HepG2 (cell line): ENCODE measurements around the gene MAPK8IP1. TPM values are rescaled to one million over a fixed set of nuclear protein-coding genes. Genes with fewer than 3 reads are reported as not detected.

Experiments used
- ATAC-seq: fragments of 200-7000 bp; cut with Tn5 transposase; 3 replicates; pipeline ENCODE4 v1.9.1; 2020; ENCODE audit warnings: mild to moderate bottlenecking, moderate library complexity
- BruUV-seq: library from RNA; stranded (reverse); fragments of 400-500 nt; replicated peaks from 2 replicates; lab custom pipeline; 2021; lab: Mats Ljungman, UMichigan
- CTCF ChIA-PET: fragments of 300-600 bp; formaldehyde crosslinking; extraction: SDS; loops from one replicate; lab custom pipeline; 2021; ENCODE audit warnings: low total read pairs, inconsistent platforms, low intra/inter-chr PET ratio; lab: Yijun Ruan, JAX
- POLR2A ChIA-PET: fragments of 350-600 bp; sonication (Branson Sonifier 250); formaldehyde crosslinking; loops from one replicate; lab custom pipeline; 2020; ENCODE audit warnings: antibody characterized with exemption, inconsistent platforms; lab: Yijun Ruan, JAX
- DNase-seq: peaks from one replicate; pipeline ENCODE4 v3.0.0-alpha.2; 2015; ENCODE audit warnings: low spot score
- FAIRE-seq: peaks from 3 replicates; lab custom pipeline; 2011; peaks lifted over from hg19 to GRCh38; lab: Jason Lieb, UNC
- H2AFZ ChIP-seq: one replicate; pipeline ENCODE4 v1.6.1; 2011; ENCODE audit warnings: low read length, inconsistent platforms
- H3K27ac ChIP-seq: fragments of 300-600 bp; 3 replicates; pipeline ENCODE4 v1.8.0; 2011; ENCODE audit warnings: mixed run types, mild to moderate bottlenecking, mixed read lengths, low read length, inconsistent platforms; ENCODE audit not compliant: insufficient read depth; ENCODE audit errors: extremely low read length
- H3K27me3 ChIP-seq, 2 experiments: fragments of 200-600 bp in 1 of 2; 2 replicates in 1 of 2; 3 replicates in 1 of 2; pipeline versions ENCODE4 v1.6.0 to v1.8.0; 2011; ENCODE audit warnings: low read length in 2 of 2, mild to moderate bottlenecking in 2 of 2, moderate library complexity in 2 of 2, inconsistent platforms in 1 of 2; ENCODE audit not compliant: insufficient read depth in 2 of 2, control insufficient read depth in 1 of 2
- H3K36me3 ChIP-seq, 2 experiments: fragments of 200-600 bp in 1 of 2; replicated peaks in 1 of 2; 2 replicates in 1 of 2; 3 replicates in 1 of 2; pipeline versions ENCODE4 v1.5.1 to v1.8.0; 2011; ENCODE audit warnings: low read length in 2 of 2, inconsistent platforms in 1 of 2; ENCODE audit not compliant: insufficient read depth in 2 of 2, control insufficient read depth in 1 of 2
- H3K4me1 ChIP-seq: 2 replicates; pipeline ENCODE4 v1.5.1; 2012; ENCODE audit warnings: low read length, inconsistent platforms; ENCODE audit not compliant: insufficient read depth
- H3K4me2 ChIP-seq: 2 replicates; pipeline ENCODE4 v1.6.0; 2011; ENCODE audit warnings: low read depth, low read length, inconsistent platforms
- H3K4me3 ChIP-seq, 3 experiments: fragments of 200-600 bp in 1 of 3; sonication (generic), shearing (Covaris generic) in 1 of 3; replicated peaks in 1 of 3; 2 replicates each; pipeline ENCODE4 v1.5.1; 2011 to 2016; ENCODE audit warnings: low read length in 3 of 3, inconsistent platforms in 2 of 3, low read depth in 2 of 3, mild to moderate bottlenecking in 2 of 3, control low read depth in 1 of 3, mixed read lengths in 1 of 3; ENCODE audit not compliant: insufficient read depth in 1 of 3
- H3K79me2 ChIP-seq: one replicate; pipeline ENCODE4 v1.6.1; 2011; ENCODE audit warnings: low read length, inconsistent platforms; ENCODE audit not compliant: insufficient read depth
- H3K9ac ChIP-seq: 2 replicates; pipeline ENCODE4 v1.6.0; 2011; ENCODE audit warnings: mild to moderate bottlenecking, low read depth, low read length, inconsistent platforms; ENCODE audit not compliant: insufficient read depth
- H3K9me3 ChIP-seq: 2 replicates; pipeline ENCODE4 v1.5.1; 2012; ENCODE audit warnings: mild to moderate bottlenecking, low read length
- H4K20me1 ChIP-seq: 2 replicates; pipeline ENCODE4 v1.6.0; 2011; ENCODE audit warnings: inconsistent platforms, mild to moderate bottlenecking, low read length, moderate library complexity; ENCODE audit not compliant: insufficient read depth
- CTCF ChIP-seq: sonication (generic); formaldehyde crosslinking; IDR thresholded peaks from 2 replicates; pipeline ENCODE4 v1.5.0; 2020; ENCODE audit warnings: mild to moderate bottlenecking, missing genetic modification reagents, moderate library complexity
- HIVEP1 ChIP-seq: sonication (generic); formaldehyde crosslinking; IDR thresholded peaks from 2 replicates; pipeline ENCODE4 v1.4.0; 2020; ENCODE audit warnings: mild to moderate bottlenecking, missing genetic modification reagents
- SP1 ChIP-seq, 2 experiments: fragments of 450-650 bp in 1 of 2; sonication (generic) in 1 of 2; formaldehyde crosslinking in 1 of 2; IDR thresholded peaks; 2 replicates each; pipeline versions ENCODE4 v1.4.0 to v1.6.1; 2016 to 2020; ENCODE audit warnings: missing genetic modification reagents in 1 of 2
- ZFP1 ChIP-seq: IDR thresholded peaks from 2 replicates; pipeline ENCODE4 v1.6.1; 2016
- ZNF263 ChIP-seq: sonication (generic); formaldehyde crosslinking; IDR thresholded peaks from 2 replicates; pipeline ENCODE4 v1.4.0; 2020; ENCODE audit warnings: missing genetic modification reagents
- ZNF274 ChIP-seq: sonication (generic); formaldehyde crosslinking; IDR thresholded peaks from 2 replicates; pipeline ENCODE4 v1.5.1; 2020; ENCODE audit warnings: mild to moderate bottlenecking, missing genetic modification reagents
- ZNF292 ChIP-seq: sonication (generic); formaldehyde crosslinking; IDR thresholded peaks from 2 replicates; pipeline ENCODE4 v1.8.1; 2022; ENCODE audit warnings: mild to moderate bottlenecking, low read depth, missing genetic modification reagents, borderline replicate concordance
- ZNF460 ChIP-seq: sonication (generic); formaldehyde crosslinking; IDR thresholded peaks from 2 replicates; pipeline ENCODE4 v1.5.1; 2020; ENCODE audit warnings: missing genetic modification reagents, mild to moderate bottlenecking, borderline replicate concordance
- WGBS: methylation state at CpG from one replicate; pipeline ENCODE4 v1.1.6; 2017; ENCODE audit warnings: low lambda C conversion rate; 5-methylcytosine and 5-hydroxymethylcytosine counted together
- in situ Hi-C: cut with HindIII; loops from 2 replicates; pipeline ENCODE4 v1.10.0; 2017; ENCODE audit warnings: low pct_unique_long_range_greater_than_20kb; ENCODE audit not compliant: extremely low pct_ligation_motif_present
- intact Hi-C: fragments of 100-400 bp; cut with micrococcal nuclease; formaldehyde crosslinking; loops from one replicate; pipeline ENCODE4 v1.10.0; 2022; ENCODE audit not compliant: unreplicated experiment
- polyA plus RNA-seq, 8 experiments: library from polyadenylated mRNA; depleted of rRNA in 3 of 8; stranded (reverse) in 7 of 8; unstranded in 1 of 8; fragments of >200 nt; fragmentation: Illumina TruSeq in 4 of 8; extraction: Trizol in 4 of 8; gene quantifications; 2 replicates each; pipeline versions ENCODE4 v1.2.1 to v1.2.3, GENCODE V29; 2011 to 2016; ENCODE audit warnings: low read depth in 4 of 8, missing spikeins in 1 of 8, mixed read lengths in 1 of 8; ENCODE audit not compliant: insufficient read depth in 1 of 8
- total RNA-seq, 5 experiments: library from RNA; depleted of rRNA; stranded (reverse); fragments of >200 nt; fragmentation: Illumina TruSeq; extraction: Trizol; gene quantifications; 2 replicates each; pipeline ENCODE4 v1.2.3, GENCODE V29; 2016; ENCODE audit warnings: low read depth in 1 of 5

MAPK8IP1 gene
- total and polyA plus RNA-seq, 2 of the 13 experiments (the other 11 are each of a cell fraction or from before 2014, with no cell fraction given) = 2.2 to 4.2 TPM

- H3K36me3 ChIP-seq = peaks cover 7 to 32% of the 10 kb centered on the region in 2 experiments
- H2AFZ ChIP-seq = no peak overlapping the region
- H3K4me2 ChIP-seq = no peak overlapping the region
- H4K20me1 ChIP-seq = peaks cover 44% of the 10 kb centered on the region
- H3K4me3 ChIP-seq = no peak overlapping the region
- H3K27ac ChIP-seq = no peak overlapping the region
- peaks cover 51% of the 10 kb centered on the region for H3K79me2 ChIP-seq
- 55% methylated on average over 1 of the region's 1 CpG for WGBS
- no peaks in the 10 kb centered on the region for H3K9me3 ChIP-seq
- ChIA-PET POLR2A (no interaction called here), CTCF (interaction anchor here (1.4 to 2.0 kb wide), 2 partner anchors 10 to 81 kb away, joined by 6 to 7 read pairs; no protein-coding TSS in a partner anchor)
- H3K27me3 ChIP-seq = no peaks in the 10 kb centered on the region; a peak in 1 of 5 replicates
- ATAC-seq (no peak), FAIRE-seq (no peak), DNase-seq (no peak)
- no TSS peak for BruUV-seq
- in situ Hi-C loops = no loop called here
- intact Hi-C loops = no loop called here
- no peak overlapping the region for H3K9ac ChIP-seq
- TF ChIP-seq ZNF274 (CRISPR knock-in tag) (no peak), HIVEP1 (no peak), ZNF460 (CRISPR knock-in tag) (no peak), CTCF (CRISPR knock-in tag) (peak; percentile 47), ZNF263 (peak; percentile 94), ZNF292 (CRISPR knock-in tag) (no peak), ZFP1 (CRISPR knock-in tag) (no peak), SP1 (IDR thresholded peaks at IDR 0.05) (no peak), SP1 (CRISPR knock-in tag; IDR thresholded peaks at IDR 0.05) (no peak)
- peaks cover 47% of the 10 kb centered on the region for H3K4me1 ChIP-seq
Observed at GRCh38 chr11:45852712-45853101, 32.7 kb upstream of the MAPK8IP1 start.
